ENCODE data around the gene CPA3. TPM values are rescaled to one million over a fixed set of nuclear protein-coding genes. Genes with fewer than 3 reads are reported as not detected.

CPA3 gene
- total and polyA plus RNA-seq, 10 of the 15 experiments (the other 5 are each of a cell fraction or from before 2014, with no cell fraction given): not detected

DNA sequence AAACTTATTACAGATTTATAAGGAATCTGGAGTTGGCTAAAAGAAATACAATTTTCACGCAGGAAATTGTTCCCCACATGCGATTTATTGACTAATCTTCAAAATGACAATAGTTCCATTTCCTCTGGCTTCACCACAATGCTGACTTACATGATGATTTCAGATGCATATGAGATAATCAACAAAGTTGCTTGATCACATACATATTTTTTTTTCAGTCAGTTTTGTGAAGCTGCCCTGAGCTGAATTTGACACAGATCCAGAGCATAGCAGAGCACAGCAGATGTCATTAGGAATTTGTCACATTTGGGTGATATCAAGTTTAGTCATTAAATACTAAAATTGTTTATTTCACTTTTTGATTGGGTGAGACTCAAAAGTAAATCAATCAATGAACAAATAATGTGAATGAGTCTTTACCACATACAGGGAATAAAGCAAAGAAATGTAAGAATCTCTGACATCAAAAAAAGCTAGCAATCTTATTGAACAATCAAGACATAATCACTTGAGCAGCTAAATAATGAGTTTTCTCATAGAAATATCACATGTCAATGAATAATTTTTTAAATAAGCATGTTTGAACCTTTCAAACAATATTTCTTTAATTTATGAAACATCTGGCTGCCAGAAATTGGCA lies 19.2 kb upstream of the CPA3 start:
- no peak for FAIRE-seq
- no peaks in the 10 kb centered on the region for H4K20me1 ChIP-seq (ENCODE audit: control insufficient read depth, insufficient read depth)
- SMC1A ChIA-PET (ENCODE audit: uncharacterized antibody, unreplicated experiment): interaction anchor here (1.2 kb wide), 1 partner anchor 18 kb away, joined by 3 read pairs; no protein-coding TSS in a partner anchor
- no peak for DNase-seq (ENCODE audit: low read depth, low spot score)
- H2AFZ ChIP-seq (ENCODE audit: control insufficient read depth, low read depth, low read length): no peak overlapping the region
- no peak overlapping the region for H3K4me2 ChIP-seq (ENCODE audit: control insufficient read depth, insufficient read depth)
- TF ChIP-seq PAX8 (IDR thresholded peaks at IDR 0.05): no peak
- no peak for TF ChIP-seq TCF3 (IDR thresholded peaks at IDR 0.05; ENCODE audit: borderline replicate concordance, insufficient read depth, low read depth, low read length)
- TF ChIP-seq CREB1 (IDR thresholded peaks at IDR 0.05; ENCODE audit: low read depth): no peak
- no peak for TF ChIP-seq SPI1 (IDR thresholded peaks at IDR 0.05; ENCODE audit: borderline replicate concordance, insufficient read depth, low read depth, low read length)
- TF ChIP-seq PAX5 (IDR thresholded peaks at IDR 0.05; ENCODE audit: borderline replicate concordance, low read depth, low read length): no peak
- no peak for TF ChIP-seq ZBED1 (IDR thresholded peaks at IDR 0.05; ENCODE audit: borderline replicate concordance)
- TF ChIP-seq NFYB (IDR thresholded peaks at IDR 0.05; ENCODE audit: insufficient read depth, low read depth, low read length): no peak
- TF ChIP-seq, protein P1, sequence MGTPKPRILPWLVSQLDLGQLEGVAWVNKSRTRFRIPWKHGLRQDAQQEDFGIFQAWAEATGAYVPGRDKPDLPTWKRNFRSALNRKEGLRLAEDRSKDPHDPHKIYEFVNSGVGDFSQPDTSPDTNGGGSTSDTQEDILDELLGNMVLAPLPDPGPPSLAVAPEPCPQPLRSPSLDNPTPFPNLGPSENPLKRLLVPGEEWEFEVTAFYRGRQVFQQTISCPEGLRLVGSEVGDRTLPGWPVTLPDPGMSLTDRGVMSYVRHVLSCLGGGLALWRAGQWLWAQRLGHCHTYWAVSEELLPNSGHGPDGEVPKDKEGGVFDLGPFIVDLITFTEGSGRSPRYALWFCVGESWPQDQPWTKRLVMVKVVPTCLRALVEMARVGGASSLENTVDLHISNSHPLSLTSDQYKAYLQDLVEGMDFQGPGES (IDR thresholded peaks at IDR 0.05): no peak
- TF ChIP-seq, protein P2, sequence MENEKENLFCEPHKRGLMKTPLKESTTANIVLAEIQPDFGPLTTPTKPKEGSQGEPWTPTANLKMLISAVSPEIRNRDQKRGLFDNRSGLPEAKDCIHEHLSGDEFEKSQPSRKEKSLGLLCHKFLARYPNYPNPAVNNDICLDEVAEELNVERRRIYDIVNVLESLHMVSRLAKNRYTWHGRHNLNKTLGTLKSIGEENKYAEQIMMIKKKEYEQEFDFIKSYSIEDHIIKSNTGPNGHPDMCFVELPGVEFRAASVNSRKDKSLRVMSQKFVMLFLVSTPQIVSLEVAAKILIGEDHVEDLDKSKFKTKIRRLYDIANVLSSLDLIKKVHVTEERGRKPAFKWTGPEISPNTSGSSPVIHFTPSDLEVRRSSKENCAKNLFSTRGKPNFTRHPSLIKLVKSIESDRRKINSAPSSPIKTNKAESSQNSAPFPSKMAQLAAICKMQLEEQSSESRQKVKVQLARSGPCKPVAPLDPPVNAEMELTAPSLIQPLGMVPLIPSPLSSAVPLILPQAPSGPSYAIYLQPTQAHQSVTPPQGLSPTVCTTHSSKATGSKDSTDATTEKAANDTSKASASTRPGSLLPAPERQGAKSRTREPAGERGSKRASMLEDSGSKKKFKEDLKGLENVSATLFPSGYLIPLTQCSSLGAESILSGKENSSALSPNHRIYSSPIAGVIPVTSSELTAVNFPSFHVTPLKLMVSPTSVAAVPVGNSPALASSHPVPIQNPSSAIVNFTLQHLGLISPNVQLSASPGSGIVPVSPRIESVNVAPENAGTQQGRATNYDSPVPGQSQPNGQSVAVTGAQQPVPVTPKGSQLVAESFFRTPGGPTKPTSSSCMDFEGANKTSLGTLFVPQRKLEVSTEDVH (IDR thresholded peaks at IDR 0.05; ENCODE audit: low read depth, partially characterized antibody): no peak
- TF ChIP-seq SUPT20H (IDR thresholded peaks at IDR 0.05; ENCODE audit: borderline replicate concordance, control insufficient read depth, low read depth, low read length): no peak
- no peak for TF ChIP-seq FOXK2 (IDR thresholded peaks at IDR 0.05)
- TF ChIP-seq NR2F1 (conservative IDR thresholded peaks at IDR 0.05): no peak
- no peaks in the 10 kb centered on the region for H3K9me3 ChIP-seq (replicated peaks; ENCODE audit: control insufficient read depth, insufficient read depth, low read length)
- no peak overlapping the region for H3K27ac ChIP-seq (ENCODE audit: control insufficient read depth, insufficient read depth)
- H3K36me3 ChIP-seq (ENCODE audit: control insufficient read depth in 2 of 2, insufficient read depth in 2 of 2, low read length in 1 of 2): no peaks in the 10 kb centered on the region
- 19% methylated on average over 2 of the region's 2 CpGs for WGBS (ENCODE audit: insufficient coverage, insufficient replicate concordance, low lambda C conversion rate, missing lambda C conversion rate)
- in situ Hi-C loops (cut with MboI): no loop called here
- CTCF ChIA-PET: no interaction called here
- RAD21 ChIA-PET (ENCODE audit: unreplicated experiment): no interaction called here
- no peak overlapping the region for H3K4me3 ChIP-seq
- H3K27me3 ChIP-seq (replicated peaks in 1 of 2; ENCODE audit: control insufficient read depth in 2 of 2, insufficient read depth in 2 of 2, low read length in 1 of 2): no peaks in the 10 kb centered on the region
- POLR2A ChIA-PET: no interaction called here
- no peaks in the 10 kb centered on the region for H3K79me2 ChIP-seq (ENCODE audit: control insufficient read depth, insufficient read depth, low read length)
- H3K9ac ChIP-seq (ENCODE audit: control insufficient read depth, insufficient read depth, low read length): no peak overlapping the region
- H3K4me1 ChIP-seq (ENCODE audit: control insufficient read depth, insufficient read depth, low read length): no peaks in the 10 kb centered on the region
- intact Hi-C loops (cut with micrococcal nuclease; ENCODE audit: unreplicated experiment): no loop called here
- BruUV-seq (replicated peaks): no TSS peak
- ATAC-seq: no peak
